Vagina (tissue), 2 donors: ENCODE results near the gene PHRF1.
"Not testable (repeated sequence)": the region's sequence is repeated elsewhere in the genome, so short reads cannot be mapped to it uniquely, and the experiment has no call there.

Source experiments
- CTCF ChIP-seq, 3 experiments: fragments of 450-650 bp in 2 of 3; fragments of 200-600 bp in 1 of 3; sonication (generic) in 1 of 3; IDR thresholded peaks; one replicate each; pipeline ENCODE4 v1.5.1; 2017 to 2019; ENCODE audit warnings: antibody characterized with exemption in 3 of 3, mild to moderate bottlenecking in 2 of 3, moderate library complexity in 2 of 3
- POLR2A ChIP-seq, 2 donors: fragments of 450-650 bp; IDR thresholded peaks; one replicate each; pipeline ENCODE4 v1.6.1; 2017; ENCODE audit warnings: antibody characterized with exemption in 2 of 2, mild to moderate bottlenecking in 2 of 2, moderate library complexity in 2 of 2
- POLR2AphosphoS5 ChIP-seq, 2 donors: sonication (generic); formaldehyde crosslinking; IDR thresholded peaks; one replicate each; pipeline ENCODE4 v1.9.0; 2017; ENCODE audit warnings: antibody characterized with exemption in 2 of 2, mild to moderate bottlenecking in 2 of 2, low read depth in 1 of 2; ENCODE audit not compliant: insufficient read depth in 1 of 2

GRCh38 chr11:574031-574570, 2.2 kb upstream of the PHRF1 start:
- TF ChIP-seq CTCF (IDR thresholded peaks at IDR 0.05); POLR2A (IDR thresholded peaks at IDR 0.05); POLR2AphosphoS5 (IDR thresholded peaks at IDR 0.05; ENCODE audit: insufficient read depth in 1 of 2, low read depth in 1 of 2): not testable (repeated sequence)
